Measurements from ENCODE around the gene ZNHIT6.

GRCh38 chr1:85683292-85684025 lies 24.8 kb downstream of the ZNHIT6 start:
- TF ChIP-seq CTCF (IDR thresholded peaks at IDR 0.05): no peak
- no peak for TF ChIP-seq POLR2A (IDR thresholded peaks at IDR 0.05)

All from uterus (tissue), 2 donors.